ENCODE results near the gene PRC1.

Gene PRC1

DNA sequence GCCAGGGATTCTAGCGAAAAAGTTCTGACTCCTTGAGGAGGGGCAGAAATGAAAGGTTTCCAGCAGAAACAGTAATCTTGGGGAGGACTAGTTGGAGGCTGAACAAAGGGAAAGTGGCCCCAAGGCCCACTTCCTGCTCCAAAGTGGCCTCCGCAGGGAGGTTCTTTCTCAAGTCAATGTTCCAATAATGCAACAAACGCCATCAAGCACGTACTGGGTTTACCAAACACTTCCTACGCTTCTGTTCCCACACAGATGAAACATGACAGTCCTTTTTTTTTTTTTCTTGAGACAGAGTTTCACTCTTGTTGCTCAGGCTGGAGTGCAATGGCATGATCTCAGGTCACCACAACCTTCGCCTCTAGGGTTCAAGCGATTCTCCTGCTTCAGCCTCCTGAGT is 49.2 kb downstream of the PRC1 start:
- Histone ChIP-seq H3K4me2 (ENCODE audit: low read length) (no peak overlapping the region), H3K36me3 (ENCODE audit: insufficient read depth, low read length) (peaks cover 81% of the 10 kb centered on the region), H3K4me3 (ENCODE audit: low read depth, low read length, poor library complexity, severe bottlenecking) (no peak overlapping the region), H4K20me1 (ENCODE audit: insufficient read depth, low read length) (no peaks in the 10 kb centered on the region), H3K79me2 (ENCODE audit: insufficient read depth, low read length) (no peaks in the 10 kb centered on the region), H3K9ac (ENCODE audit: low read length) (no peak overlapping the region), H3K27ac (ENCODE audit: low read depth, low read length, poor library complexity, severe bottlenecking) (no peak overlapping the region), H3K9me2 (ENCODE audit: low read depth, low read length) (no peaks in the 10 kb centered on the region), H3K27me3 (ENCODE audit: insufficient read depth, low read length) (no peaks in the 10 kb centered on the region), H3K9me3 (ENCODE audit: low read length) (no peaks in the 10 kb centered on the region), H2AFZ (ENCODE audit: low read length) (no peak overlapping the region), H3K4me1 (ENCODE audit: insufficient read depth, low read length, severe bottlenecking) (no peaks in the 10 kb centered on the region), H3F3A (ENCODE audit: insufficient read depth, low read length) (no peaks in the 10 kb centered on the region)
- no peak for TF ChIP-seq EZH2 (IDR thresholded peaks at IDR 0.05; ENCODE audit: borderline replicate concordance, low read length)
- TF ChIP-seq, protein P1, sequence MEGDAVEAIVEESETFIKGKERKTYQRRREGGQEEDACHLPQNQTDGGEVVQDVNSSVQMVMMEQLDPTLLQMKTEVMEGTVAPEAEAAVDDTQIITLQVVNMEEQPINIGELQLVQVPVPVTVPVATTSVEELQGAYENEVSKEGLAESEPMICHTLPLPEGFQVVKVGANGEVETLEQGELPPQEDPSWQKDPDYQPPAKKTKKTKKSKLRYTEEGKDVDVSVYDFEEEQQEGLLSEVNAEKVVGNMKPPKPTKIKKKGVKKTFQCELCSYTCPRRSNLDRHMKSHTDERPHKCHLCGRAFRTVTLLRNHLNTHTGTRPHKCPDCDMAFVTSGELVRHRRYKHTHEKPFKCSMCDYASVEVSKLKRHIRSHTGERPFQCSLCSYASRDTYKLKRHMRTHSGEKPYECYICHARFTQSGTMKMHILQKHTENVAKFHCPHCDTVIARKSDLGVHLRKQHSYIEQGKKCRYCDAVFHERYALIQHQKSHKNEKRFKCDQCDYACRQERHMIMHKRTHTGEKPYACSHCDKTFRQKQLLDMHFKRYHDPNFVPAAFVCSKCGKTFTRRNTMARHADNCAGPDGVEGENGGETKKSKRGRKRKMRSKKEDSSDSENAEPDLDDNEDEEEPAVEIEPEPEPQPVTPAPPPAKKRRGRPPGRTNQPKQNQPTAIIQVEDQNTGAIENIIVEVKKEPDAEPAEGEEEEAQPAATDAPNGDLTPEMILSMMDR (IDR thresholded peaks at IDR 0.05; ENCODE audit: low read length), result no peak

DNA sequence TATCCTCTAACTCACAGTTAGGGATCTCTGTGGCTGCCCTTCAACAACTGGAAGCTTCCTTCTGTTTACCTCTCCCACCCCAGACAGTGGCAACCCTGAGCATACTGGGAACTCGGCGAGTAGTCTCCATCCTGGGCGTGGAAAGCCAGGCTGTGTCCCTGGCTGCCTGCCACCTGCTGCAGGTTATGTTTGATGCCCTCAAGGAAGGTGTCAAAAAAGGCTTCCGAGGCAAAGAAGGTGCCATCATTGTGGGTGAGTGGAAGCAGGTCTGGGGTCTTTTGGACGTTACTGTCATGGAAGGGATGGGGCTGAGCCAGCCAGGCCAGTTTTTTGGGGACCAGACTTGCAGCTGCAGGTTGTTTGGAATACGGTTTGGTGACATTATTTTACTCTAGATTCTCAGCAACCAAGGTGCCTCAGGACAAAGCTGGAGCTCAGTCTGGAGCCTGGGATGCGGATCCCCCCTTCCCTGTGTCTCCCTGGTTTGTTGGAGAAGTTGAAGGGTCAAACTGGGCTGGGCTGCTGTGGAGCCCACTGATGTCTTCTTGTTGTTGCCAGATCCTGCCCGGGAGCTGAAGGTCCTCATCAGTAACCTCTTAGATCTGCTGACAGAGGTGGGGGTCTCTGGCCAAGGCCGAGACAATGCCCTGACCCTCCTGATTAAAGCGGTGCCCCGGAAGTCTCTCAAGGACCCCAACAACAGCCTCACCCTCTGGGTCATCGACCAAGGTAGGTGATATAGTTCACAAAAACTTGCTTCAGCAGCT is 51.8 kb downstream of the PRC1 start:
- H3K27ac ChIP-seq (ENCODE audit: low read depth, low read length, poor library complexity, severe bottlenecking), result no peak overlapping the region
- no peak overlapping the region for H2AFZ ChIP-seq (ENCODE audit: low read length)
- no peak overlapping the region for H3K4me3 ChIP-seq (ENCODE audit: low read depth, low read length, poor library complexity, severe bottlenecking)
- no peaks in the 10 kb centered on the region for H3F3A ChIP-seq (ENCODE audit: insufficient read depth, low read length)
- H3K36me3 ChIP-seq (ENCODE audit: insufficient read depth, low read length), result peaks cover 76% of the 10 kb centered on the region
- no peaks in the 10 kb centered on the region for H3K79me2 ChIP-seq (ENCODE audit: insufficient read depth, low read length)
- TF ChIP-seq EZH2 (IDR thresholded peaks at IDR 0.05; ENCODE audit: borderline replicate concordance, low read length), result no peak
- TF ChIP-seq, protein P1 (IDR thresholded peaks at IDR 0.05; ENCODE audit: low read length), result no peak
- no peaks in the 10 kb centered on the region for H3K9me2 ChIP-seq (ENCODE audit: low read depth, low read length)
- no peak overlapping the region for H3K4me2 ChIP-seq (ENCODE audit: low read length)
- H3K4me1 ChIP-seq (ENCODE audit: insufficient read depth, low read length, severe bottlenecking), result no peaks in the 10 kb centered on the region
- H4K20me1 ChIP-seq (ENCODE audit: insufficient read depth, low read length), result no peaks in the 10 kb centered on the region
- H3K9me3 ChIP-seq (ENCODE audit: low read length), result no peaks in the 10 kb centered on the region
- H3K27me3 ChIP-seq (ENCODE audit: insufficient read depth, low read length), result no peaks in the 10 kb centered on the region
- no peak overlapping the region for H3K9ac ChIP-seq (ENCODE audit: low read length)

GRCh38 chr15:90941038-90941437 is 53.3 kb downstream of the PRC1 start:
- no peak overlapping the region for H3K4me2 ChIP-seq (ENCODE audit: low read length)
- H3K9me3 ChIP-seq (ENCODE audit: low read length), result no peaks in the 10 kb centered on the region
- no peak overlapping the region for H3K27ac ChIP-seq (ENCODE audit: low read depth, low read length, poor library complexity, severe bottlenecking)
- no peaks in the 10 kb centered on the region for H3K9me2 ChIP-seq (ENCODE audit: low read depth, low read length)
- no peak for TF ChIP-seq EZH2 (IDR thresholded peaks at IDR 0.05; ENCODE audit: borderline replicate concordance, low read length)
- TF ChIP-seq, protein P1 (IDR thresholded peaks at IDR 0.05; ENCODE audit: low read length), result no peak
- peaks cover 11% of the 10 kb centered on the region for H3K4me1 ChIP-seq (ENCODE audit: insufficient read depth, low read length, severe bottlenecking)
- no peaks in the 10 kb centered on the region for H3F3A ChIP-seq (ENCODE audit: insufficient read depth, low read length)
- peaks cover 65% of the 10 kb centered on the region for H3K36me3 ChIP-seq (ENCODE audit: insufficient read depth, low read length)
- H3K4me3 ChIP-seq (ENCODE audit: low read depth, low read length, poor library complexity, severe bottlenecking), result no peak overlapping the region
- H3K79me2 ChIP-seq (ENCODE audit: insufficient read depth, low read length), result no peaks in the 10 kb centered on the region
- H4K20me1 ChIP-seq (ENCODE audit: insufficient read depth, low read length), result no peaks in the 10 kb centered on the region
- no peaks in the 10 kb centered on the region for H3K27me3 ChIP-seq (ENCODE audit: insufficient read depth, low read length)
- no peak overlapping the region for H2AFZ ChIP-seq (ENCODE audit: low read length)
- no peak overlapping the region for H3K9ac ChIP-seq (ENCODE audit: low read length)
